PC-9 (cell line): ENCODE results near the gene ITGA3. TPM values are rescaled to one million over a fixed set of nuclear protein-coding genes. Genes with fewer than 3 reads are reported as not detected.

ENCODE experiments used
- BruUV-seq: library from RNA; stranded (reverse); fragments of 400-500 nt; replicated peaks from 2 replicates; lab custom pipeline; 2021; lab: Mats Ljungman, UMichigan
- CTCF ChIA-PET: fragments of 300-600 bp; sonication (Branson Sonifier 250); formaldehyde crosslinking; loops from one replicate; lab custom pipeline; 2022; ENCODE audit warnings: antibody characterized with exemption; lab: Charles Lee
- POLR2A ChIA-PET: fragments of 300-600 bp; sonication (Branson Sonifier 250); formaldehyde crosslinking; loops from one replicate; lab custom pipeline; 2022; ENCODE audit warnings: antibody characterized with exemption; ENCODE audit not compliant: unreplicated experiment; lab: Charles Lee
- DNase-seq, 2 experiments: peaks; one replicate each; pipeline versions ENCODE4 v3.0.0 to v3.0.0-alpha.2; 2015 to 2022; ENCODE audit warnings: mixed read lengths in 1 of 2
- H2AFZ ChIP-seq: fragments of 200-600 bp; sonication (generic); 2 replicates; pipeline ENCODE4 v1.8.1; 2017; ENCODE audit warnings: antibody characterized with exemption
- H3F3A ChIP-seq: fragments of 200-600 bp; sonication (generic); 2 replicates; pipeline ENCODE4 v1.8.1; 2017; ENCODE audit warnings: antibody characterized with exemption, mild to moderate bottlenecking, low read depth; ENCODE audit not compliant: insufficient read depth
- H3K27ac ChIP-seq: fragments of 200-600 bp; sonication (generic); 2 replicates; pipeline ENCODE4 v1.6.1; 2016; ENCODE audit warnings: mixed run types
- H3K27me3 ChIP-seq: fragments of 200-600 bp; sonication (generic); 2 replicates; pipeline ENCODE4 v1.6.1; 2016; ENCODE audit warnings: low read depth, mixed run types; ENCODE audit not compliant: insufficient read depth
- H3K36me3 ChIP-seq: fragments of 200-600 bp; sonication (generic); 2 replicates; pipeline ENCODE4 v1.6.1; 2016; ENCODE audit warnings: low read depth, mixed run types
- H3K4me1 ChIP-seq: fragments of 200-600 bp; sonication (generic); replicated peaks from 2 replicates; pipeline ENCODE4 v1.6.1; 2016; ENCODE audit warnings: mixed run types; ENCODE audit not compliant: insufficient read depth
- H3K4me2 ChIP-seq: fragments of 200-600 bp; sonication (generic); 2 replicates; pipeline ENCODE4 v1.6.1; 2017; ENCODE audit warnings: mixed run types
- H3K4me3 ChIP-seq: fragments of 200-600 bp; sonication (generic); 2 replicates; pipeline ENCODE4 v1.6.1; 2016; ENCODE audit warnings: mixed run types
- H3K79me2 ChIP-seq: fragments of 200-600 bp; sonication (generic); 2 replicates; pipeline ENCODE4 v1.6.1; 2017; ENCODE audit warnings: low read depth, mixed run types
- H3K9me2 ChIP-seq: fragments of 200-600 bp; sonication (generic); 2 replicates; pipeline ENCODE4 v1.8.1; 2017; ENCODE audit warnings: mild to moderate bottlenecking; ENCODE audit not compliant: insufficient read depth
- H3K9me3 ChIP-seq: fragments of 200-600 bp; sonication (generic); 2 replicates; pipeline ENCODE4 v1.8.1; 2016; ENCODE audit warnings: low read depth; ENCODE audit not compliant: insufficient read depth
- H4K20me1 ChIP-seq: fragments of 200-600 bp; sonication (generic); 2 replicates; pipeline ENCODE4 v1.8.1; 2017; ENCODE audit not compliant: insufficient read depth
- CTCF ChIP-seq: fragments of 200-600 bp; sonication (generic); conservative IDR thresholded peaks from 2 replicates; pipeline ENCODE4 v1.6.1; 2017; ENCODE audit warnings: mixed run types, antibody characterized with exemption, mild to moderate bottlenecking, moderate library complexity
- EZH2 ChIP-seq: fragments of 200-600 bp; sonication (generic); IDR thresholded peaks from 2 replicates; pipeline ENCODE4 v1.8.0; 2017; ENCODE audit warnings: antibody characterized with exemption, low read depth
- intact Hi-C: fragments of 100-400 bp; cut with micrococcal nuclease; formaldehyde crosslinking; loops from one replicate; pipeline ENCODE4 v1.10.0; 2022; ENCODE audit not compliant: unreplicated experiment
- total RNA-seq: library from RNA; stranded (reverse); gene quantifications from 2 replicates; pipeline ENCODE4 v1.2.3, GENCODE V29; 2021

Gene ITGA3
- total RNA-seq, 1 experiment from 2014 or later, result 291 TPM

GRCh38 chr17:50045154-50045553 is 10.8 kb upstream of the ITGA3 start:
- Histone ChIP-seq H3K36me3 (no peaks in the 10 kb centered on the region), H3K27me3 (no peaks in the 10 kb centered on the region), H2AFZ (no peak overlapping the region), H3K27ac (no peak overlapping the region), H3F3A (peaks cover 25% of the 10 kb centered on the region), H3K9me2 (no peaks in the 10 kb centered on the region), H3K9me3 (no peaks in the 10 kb centered on the region), H3K4me2 (no peak overlapping the region), H3K4me1 (peaks cover 53% of the 10 kb centered on the region), H4K20me1 (no peaks in the 10 kb centered on the region), H3K79me2 (no peaks in the 10 kb centered on the region), H3K4me3 (no peak overlapping the region)
- no peak for TF ChIP-seq CTCF
- no peak for TF ChIP-seq EZH2
- intact Hi-C loops, result no loop called here
- no peak for DNase-seq
- POLR2A ChIA-PET, result interaction anchor here (0.7 kb wide), 1 partner anchor 14 kb away, joined by 5 read pairs; no protein-coding TSS in a partner anchor
- CTCF ChIA-PET, result interaction anchor here (0.7 kb wide), 1 partner anchor 153 kb away, joined by 5 read pairs; no protein-coding TSS in a partner anchor
- BruUV-seq, result no TSS peak

- H3F3A ChIP-seq, result peaks cover 33% of the 10 kb centered on the region
- ChIA-PET CTCF (interaction anchor here (0.7 kb wide), 1 partner anchor 152 kb away, joined by 5 read pairs; no protein-coding TSS in a partner anchor), POLR2A (no interaction called here)
- no peaks in the 10 kb centered on the region for H4K20me1 ChIP-seq
- no peaks in the 10 kb centered on the region for H3K79me2 ChIP-seq
- DNase-seq, result no peak
- H3K4me2 ChIP-seq, result no peak overlapping the region
- no peaks in the 10 kb centered on the region for H3K36me3 ChIP-seq
- no TSS peak for BruUV-seq
- TF ChIP-seq CTCF (no peak), EZH2 (no peak)
- H3K27ac ChIP-seq, result peak overlapping the region; percentile 73; the same call in 1 of the 2 replicates
- H3K4me1 ChIP-seq, result peaks cover 64% of the 10 kb centered on the region
- H2AFZ ChIP-seq, result no peak overlapping the region
- no peaks in the 10 kb centered on the region for H3K9me2 ChIP-seq
- no peaks in the 10 kb centered on the region for H3K9me3 ChIP-seq
- H3K27me3 ChIP-seq, result no peaks in the 10 kb centered on the region
- intact Hi-C loops, result no loop called here
- H3K4me3 ChIP-seq, result no peak overlapping the region
Observed at GRCh38 chr17:50046179-50046578, 9.7 kb upstream of the ITGA3 start.

- no peaks in the 10 kb centered on the region for H3K9me3 ChIP-seq
- CTCF ChIA-PET, result no interaction called here
- no TSS peak for BruUV-seq
- H3K9me2 ChIP-seq, result no peaks in the 10 kb centered on the region
- no peak overlapping the region for H3K4me3 ChIP-seq
- no peaks in the 10 kb centered on the region for H3K36me3 ChIP-seq
- no peak for TF ChIP-seq CTCF
- no peak for TF ChIP-seq EZH2
- no peak for DNase-seq
- H3K4me2 ChIP-seq, result peak overlapping the region; percentile 54
- H3K27ac ChIP-seq, result peak overlapping the region; percentile 73
- POLR2A ChIA-PET, result no interaction called here
- peaks cover 36% of the 10 kb centered on the region for H3F3A ChIP-seq
- intact Hi-C loops, result no loop called here
- H2AFZ ChIP-seq, result no peak overlapping the region
- H3K4me1 ChIP-seq, result peaks cover 68% of the 10 kb centered on the region
- H4K20me1 ChIP-seq, result no peaks in the 10 kb centered on the region
- H3K27me3 ChIP-seq, result no peaks in the 10 kb centered on the region
- H3K79me2 ChIP-seq, result no peaks in the 10 kb centered on the region
Observed at GRCh38 chr17:50046667-50047066, 9.2 kb upstream of the ITGA3 start.
